ENCODE data around the gene TRAPPC12.

DNA sequence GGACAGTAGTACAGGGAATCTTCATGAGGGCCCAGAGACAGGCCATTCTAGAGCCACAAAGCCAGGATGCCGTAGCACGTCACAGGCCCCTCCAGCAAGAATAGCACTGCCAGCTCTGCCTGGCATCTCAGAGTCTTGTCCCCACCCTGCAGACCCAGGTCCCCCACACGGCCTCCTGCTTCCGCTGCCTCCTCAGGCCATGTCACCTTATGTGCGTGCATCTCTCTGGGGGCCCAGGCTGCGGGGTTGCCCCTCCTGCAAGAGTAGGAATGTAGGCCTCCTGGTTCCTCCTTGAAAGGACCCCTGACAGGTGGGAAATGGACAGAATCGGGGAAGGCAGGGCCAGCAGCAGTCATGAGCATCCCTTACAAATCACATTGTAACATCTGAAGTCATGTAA, 90.0 kb downstream of the TRAPPC12 start:
- TF ChIP-seq, protein P1, sequence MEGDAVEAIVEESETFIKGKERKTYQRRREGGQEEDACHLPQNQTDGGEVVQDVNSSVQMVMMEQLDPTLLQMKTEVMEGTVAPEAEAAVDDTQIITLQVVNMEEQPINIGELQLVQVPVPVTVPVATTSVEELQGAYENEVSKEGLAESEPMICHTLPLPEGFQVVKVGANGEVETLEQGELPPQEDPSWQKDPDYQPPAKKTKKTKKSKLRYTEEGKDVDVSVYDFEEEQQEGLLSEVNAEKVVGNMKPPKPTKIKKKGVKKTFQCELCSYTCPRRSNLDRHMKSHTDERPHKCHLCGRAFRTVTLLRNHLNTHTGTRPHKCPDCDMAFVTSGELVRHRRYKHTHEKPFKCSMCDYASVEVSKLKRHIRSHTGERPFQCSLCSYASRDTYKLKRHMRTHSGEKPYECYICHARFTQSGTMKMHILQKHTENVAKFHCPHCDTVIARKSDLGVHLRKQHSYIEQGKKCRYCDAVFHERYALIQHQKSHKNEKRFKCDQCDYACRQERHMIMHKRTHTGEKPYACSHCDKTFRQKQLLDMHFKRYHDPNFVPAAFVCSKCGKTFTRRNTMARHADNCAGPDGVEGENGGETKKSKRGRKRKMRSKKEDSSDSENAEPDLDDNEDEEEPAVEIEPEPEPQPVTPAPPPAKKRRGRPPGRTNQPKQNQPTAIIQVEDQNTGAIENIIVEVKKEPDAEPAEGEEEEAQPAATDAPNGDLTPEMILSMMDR (IDR thresholded peaks at IDR 0.05): no peak
- TF ChIP-seq POLR2A (IDR thresholded peaks at IDR 0.05): no peak

Data from esophagus squamous epithelium (tissue), 4 donors.